A549 (cell line): ENCODE measurements around the gene TCTN1. TPM values are rescaled to one million over a fixed set of nuclear protein-coding genes. Genes with fewer than 3 reads are reported as not detected.

Experiments
- CBX2 ChIP-seq: fragments of 200-600 bp; sonication (generic); IDR thresholded peaks from 2 replicates; pipeline ENCODE4 v1.6.1; 2016; ENCODE audit warnings: low read depth, mild to moderate bottlenecking, borderline replicate concordance
- CBX8 ChIP-seq: fragments of 200-600 bp; sonication (generic); IDR thresholded peaks from 2 replicates; pipeline ENCODE4 v1.6.1; 2016
- CHD2 ChIP-seq: fragments of 150-350 bp; IDR thresholded peaks from 2 replicates; pipeline ENCODE4 v1.6.1; 2014; ENCODE audit warnings: low read length; ENCODE audit not compliant: partially characterized antibody
- EHF ChIP-seq: fragments of 250-450 bp; sonication (Bioruptor Pico); IDR thresholded peaks from 2 replicates; pipeline ENCODE4 v1.5.0; 2020; ENCODE audit warnings: mild to moderate bottlenecking
- EHMT2 ChIP-seq: fragments of 200-600 bp; sonication (generic); IDR thresholded peaks from 2 replicates; pipeline ENCODE4 v1.6.1; 2016; ENCODE audit warnings: antibody characterized with exemption, low read depth, mild to moderate bottlenecking, moderate library complexity
- ESRRA ChIP-seq: fragments of 150-350 bp; IDR thresholded peaks from 2 replicates; pipeline ENCODE4 v1.6.1; 2014; ENCODE audit warnings: mild to moderate bottlenecking, low read length, borderline replicate concordance
- FOXS1 ChIP-seq: fragments of 250-450 bp; sonication (Bioruptor Pico); IDR thresholded peaks from 2 replicates; pipeline ENCODE4 v1.5.0; 2020; ENCODE audit warnings: mild to moderate bottlenecking, moderate library complexity
- HOXB5 ChIP-seq: fragments of 250-450 bp; sonication (Bioruptor Pico); IDR thresholded peaks from 2 replicates; pipeline ENCODE4 v1.5.0; 2020; ENCODE audit warnings: mild to moderate bottlenecking, moderate library complexity
- MYC ChIP-seq: IDR thresholded peaks from 2 replicates; pipeline ENCODE4 v1.6.1; 2012; ENCODE audit warnings: mild to moderate bottlenecking, inconsistent platforms, low read length, improper control_type of control experiment, borderline replicate concordance
- NFE2L2 ChIP-seq: fragments of 150-350 bp; conservative IDR thresholded peaks from 2 replicates; pipeline ENCODE4 v1.6.1; 2014; ENCODE audit warnings: low read length
- RARB ChIP-seq: fragments of 250-450 bp; sonication (Bioruptor Pico); IDR thresholded peaks from 2 replicates; pipeline ENCODE4 v1.8.0; 2021; ENCODE audit warnings: mild to moderate bottlenecking, moderate library complexity
- RNF2 ChIP-seq: fragments of 200-600 bp; sonication (generic); IDR thresholded peaks from 2 replicates; pipeline ENCODE4 v1.6.1; 2016; ENCODE audit warnings: low read depth, mild to moderate bottlenecking, antibody characterized with exemption, moderate library complexity, borderline replicate concordance
- SMC3 ChIP-seq: fragments of >200 bp; sonication (Bioruptor Twin); formaldehyde crosslinking; IDR thresholded peaks from 3 replicates; pipeline ENCODE4 v1.6.1; 2018; ENCODE audit warnings: inconsistent platforms
- SREBF2 ChIP-seq: fragments of 450-650 bp; IDR thresholded peaks from 2 replicates; pipeline ENCODE4 v1.6.1; 2014; ENCODE audit warnings: mild to moderate bottlenecking, moderate library complexity
- TP53 ChIP-seq: fragments of 250-450 bp; sonication (Bioruptor Pico); IDR thresholded peaks from 2 replicates; pipeline ENCODE4 v1.5.0; 2021; ENCODE audit warnings: mild to moderate bottlenecking, moderate library complexity
- ZC3H11A ChIP-seq: fragments of 450-650 bp; IDR thresholded peaks from 2 replicates; pipeline ENCODE4 v1.6.1; 2014; ENCODE audit warnings: antibody characterized with exemption, mild to moderate bottlenecking
- ZNF302 ChIP-seq: fragments of 250-450 bp; sonication (Bioruptor Pico); IDR thresholded peaks from 2 replicates; pipeline ENCODE4 v1.9.0; 2021; ENCODE audit warnings: inconsistent platforms, mild to moderate bottlenecking, moderate library complexity
- ZSCAN20 ChIP-seq: fragments of 250-450 bp; sonication (Bioruptor Pico); IDR thresholded peaks from 2 replicates; pipeline ENCODE4 v1.8.0; 2022; ENCODE audit warnings: mild to moderate bottlenecking, moderate library complexity
- polyA plus RNA-seq, 4 experiments: library from polyadenylated mRNA; depleted of rRNA in 3 of 4; stranded (reverse); fragments of >200 nt; fragmentation: RNase III in 1 of 4; extraction: RNeasy Plus Mini Kit Qiagen cat#74134 plus additional on column Dnase treatment in 1 of 4; gene quantifications; 2 replicates in 3 of 4; 3 replicates in 1 of 4; pipeline ENCODE4 v1.2.3, GENCODE V29; 2011 to 2017
- TF ChIP-seq, protein P1 (sequence below): IDR thresholded peaks from 2 replicates; pipeline ENCODE4 v1.6.1; 2012
- TF ChIP-seq, protein P2 (sequence below): fragments of >200 bp; sonication (Bioruptor Twin); formaldehyde crosslinking; IDR thresholded peaks from 3 replicates; pipeline ENCODE4 v1.5.1; 2016
- TF ChIP-seq, protein P3 (sequence below): fragments of 250-450 bp; sonication (Bioruptor Pico); IDR thresholded peaks from 2 replicates; pipeline ENCODE4 v1.5.0; 2021; ENCODE audit warnings: mild to moderate bottlenecking, moderate library complexity, borderline replicate concordance
- TF ChIP-seq, protein P4 (sequence below): IDR thresholded peaks from 2 replicates; pipeline ENCODE4 v1.6.1; 2012
- TF ChIP-seq, protein P5 (sequence below): fragments of 250-450 bp; sonication (Bioruptor Pico); IDR thresholded peaks from 2 replicates; pipeline ENCODE4 v1.5.0; 2020; ENCODE audit warnings: low read depth, mild to moderate bottlenecking, moderate library complexity
- TF ChIP-seq, protein P6 (sequence below): fragments of >200 bp; sonication (Bioruptor Twin); formaldehyde crosslinking; IDR thresholded peaks from 2 replicates; pipeline ENCODE4 v1.6.1; 2016

Gene TCTN1
- polyA plus RNA-seq, 2 of the 4 experiments (the other 2 are of a cell fraction), result 26.5 to 56.9 TPM

DNA sequence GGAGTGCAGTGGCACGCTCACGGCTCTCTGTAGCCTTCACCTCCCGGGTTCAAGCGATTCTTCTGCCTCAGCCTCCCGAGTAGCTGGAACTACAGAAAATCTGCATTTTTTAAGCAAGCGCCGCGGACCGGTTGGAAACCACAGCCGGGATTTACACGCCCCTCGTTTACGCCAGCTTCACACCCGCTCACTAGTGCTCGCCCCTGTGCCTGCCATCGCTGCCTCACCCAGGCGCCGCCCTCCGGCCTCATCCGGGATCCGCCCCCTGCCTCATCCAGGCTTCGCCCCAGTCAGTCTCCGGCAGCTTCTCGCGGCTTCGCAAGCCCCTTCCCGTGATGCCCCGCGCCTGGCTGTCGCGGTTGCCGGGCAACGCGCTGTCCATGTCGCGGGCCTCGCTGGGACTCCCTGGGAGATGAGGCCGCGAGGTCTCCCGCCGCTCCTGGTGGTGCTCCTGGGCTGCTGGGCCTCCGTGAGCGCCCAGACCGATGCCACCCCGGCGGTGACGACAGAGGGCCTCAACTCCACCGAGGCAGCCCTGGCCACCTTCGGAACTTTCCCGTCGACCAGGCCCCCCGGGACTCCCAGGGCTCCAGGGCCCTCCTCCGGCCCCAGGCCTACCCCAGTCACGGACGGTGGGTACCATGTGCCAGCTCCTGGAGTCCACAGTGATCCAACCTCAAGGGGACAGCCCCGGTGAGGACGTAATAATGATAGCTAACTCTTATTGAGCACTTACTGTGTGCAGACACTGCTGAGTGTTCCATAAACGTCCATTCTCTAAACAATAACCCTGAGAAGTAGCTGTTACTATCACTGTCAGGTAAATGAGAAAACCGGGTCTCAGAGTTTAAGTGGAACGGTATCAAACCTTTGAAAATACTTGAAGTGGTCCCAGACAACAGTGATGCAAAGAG is at the start of gene TCTN1 (continued):
- TF ChIP-seq EHF (CRISPR knock-in tag) (0 out of 2 replicates have a peak, but pooled peaks have one; percentile 16), CHD2 (peak; percentile 79), HOXB5 (CRISPR knock-in tag) (no peak), NFE2L2 (no peak), ZNF302 (CRISPR knock-in tag) (no peak), CBX2 (no peak), ZSCAN20 (CRISPR knock-in tag) (no peak), MYC (peak; percentile 63), ZC3H11A (no peak), EHMT2 (no peak), RNF2 (no peak; the same call in 1 of the 2 replicates), SREBF2 (no peak), RARB (CRISPR knock-in tag) (no peak), CBX8 (no peak), ESRRA (no peak), TP53 (CRISPR knock-in tag) (no peak), FOXS1 (CRISPR knock-in tag) (no peak), SMC3 (no peak)
- TF ChIP-seq, protein P1, sequence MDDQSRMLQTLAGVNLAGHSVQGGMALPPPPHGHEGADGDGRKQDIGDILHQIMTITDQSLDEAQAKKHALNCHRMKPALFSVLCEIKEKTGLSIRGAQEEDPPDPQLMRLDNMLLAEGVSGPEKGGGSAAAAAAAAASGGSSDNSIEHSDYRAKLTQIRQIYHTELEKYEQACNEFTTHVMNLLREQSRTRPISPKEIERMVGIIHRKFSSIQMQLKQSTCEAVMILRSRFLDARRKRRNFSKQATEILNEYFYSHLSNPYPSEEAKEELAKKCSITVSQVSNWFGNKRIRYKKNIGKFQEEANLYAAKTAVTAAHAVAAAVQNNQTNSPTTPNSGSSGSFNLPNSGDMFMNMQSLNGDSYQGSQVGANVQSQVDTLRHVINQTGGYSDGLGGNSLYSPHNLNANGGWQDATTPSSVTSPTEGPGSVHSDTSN, result no peak
- TF ChIP-seq, protein P2, sequence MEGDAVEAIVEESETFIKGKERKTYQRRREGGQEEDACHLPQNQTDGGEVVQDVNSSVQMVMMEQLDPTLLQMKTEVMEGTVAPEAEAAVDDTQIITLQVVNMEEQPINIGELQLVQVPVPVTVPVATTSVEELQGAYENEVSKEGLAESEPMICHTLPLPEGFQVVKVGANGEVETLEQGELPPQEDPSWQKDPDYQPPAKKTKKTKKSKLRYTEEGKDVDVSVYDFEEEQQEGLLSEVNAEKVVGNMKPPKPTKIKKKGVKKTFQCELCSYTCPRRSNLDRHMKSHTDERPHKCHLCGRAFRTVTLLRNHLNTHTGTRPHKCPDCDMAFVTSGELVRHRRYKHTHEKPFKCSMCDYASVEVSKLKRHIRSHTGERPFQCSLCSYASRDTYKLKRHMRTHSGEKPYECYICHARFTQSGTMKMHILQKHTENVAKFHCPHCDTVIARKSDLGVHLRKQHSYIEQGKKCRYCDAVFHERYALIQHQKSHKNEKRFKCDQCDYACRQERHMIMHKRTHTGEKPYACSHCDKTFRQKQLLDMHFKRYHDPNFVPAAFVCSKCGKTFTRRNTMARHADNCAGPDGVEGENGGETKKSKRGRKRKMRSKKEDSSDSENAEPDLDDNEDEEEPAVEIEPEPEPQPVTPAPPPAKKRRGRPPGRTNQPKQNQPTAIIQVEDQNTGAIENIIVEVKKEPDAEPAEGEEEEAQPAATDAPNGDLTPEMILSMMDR, result no peak
- TF ChIP-seq, protein P3, sequence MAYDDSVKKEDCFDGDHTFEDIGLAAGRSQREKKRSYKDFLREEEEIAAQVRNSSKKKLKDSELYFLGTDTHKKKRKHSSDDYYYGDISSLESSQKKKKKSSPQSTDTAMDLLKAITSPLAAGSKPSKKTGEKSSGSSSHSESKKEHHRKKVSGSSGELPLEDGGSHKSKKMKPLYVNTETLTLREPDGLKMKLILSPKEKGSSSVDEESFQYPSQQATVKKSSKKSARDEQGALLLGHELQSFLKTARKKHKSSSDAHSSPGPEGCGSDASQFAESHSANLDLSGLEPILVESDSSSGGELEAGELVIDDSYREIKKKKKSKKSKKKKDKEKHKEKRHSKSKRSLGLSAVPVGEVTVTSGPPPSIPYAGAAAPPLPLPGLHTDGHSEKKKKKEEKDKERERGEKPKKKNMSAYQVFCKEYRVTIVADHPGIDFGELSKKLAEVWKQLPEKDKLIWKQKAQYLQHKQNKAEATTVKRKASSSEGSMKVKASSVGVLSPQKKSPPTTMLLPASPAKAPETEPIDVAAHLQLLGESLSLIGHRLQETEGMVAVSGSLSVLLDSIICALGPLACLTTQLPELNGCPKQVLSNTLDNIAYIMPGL (CRISPR knock-in tag), result no peak
- TF ChIP-seq, protein P4, sequence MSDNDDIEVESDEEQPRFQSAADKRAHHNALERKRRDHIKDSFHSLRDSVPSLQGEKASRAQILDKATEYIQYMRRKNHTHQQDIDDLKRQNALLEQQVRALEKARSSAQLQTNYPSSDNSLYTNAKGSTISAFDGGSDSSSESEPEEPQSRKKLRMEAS, result peak; percentile 87
- TF ChIP-seq, protein P5, sequence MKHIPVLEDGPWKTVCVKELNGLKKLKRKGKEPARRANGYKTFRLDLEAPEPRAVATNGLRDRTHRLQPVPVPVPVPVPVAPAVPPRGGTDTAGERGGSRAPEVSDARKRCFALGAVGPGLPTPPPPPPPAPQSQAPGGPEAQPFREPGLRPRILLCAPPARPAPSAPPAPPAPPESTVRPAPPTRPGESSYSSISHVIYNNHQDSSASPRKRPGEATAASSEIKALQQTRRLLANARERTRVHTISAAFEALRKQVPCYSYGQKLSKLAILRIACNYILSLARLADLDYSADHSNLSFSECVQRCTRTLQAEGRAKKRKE (CRISPR knock-in tag), result no peak
- TF ChIP-seq, protein P6, sequence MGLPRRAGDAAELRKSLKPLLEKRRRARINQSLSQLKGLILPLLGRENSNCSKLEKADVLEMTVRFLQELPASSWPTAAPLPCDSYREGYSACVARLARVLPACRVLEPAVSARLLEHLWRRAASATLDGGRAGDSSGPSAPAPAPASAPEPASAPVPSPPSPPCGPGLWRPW, result no peak
- TF ChIP-seq, all 56 proteins: peak for 10
